ENCODE results near the gene TOMM7. TPM values are rescaled to one million over a fixed set of nuclear protein-coding genes. Genes with fewer than 3 reads are reported as not detected.
"Not testable (repeated sequence)": the region's sequence is repeated elsewhere in the genome, so short reads cannot be mapped to it uniquely, and the experiment has no call there.

Gene TOMM7
- total RNA-seq, 1 donor from 2014 or later: 414 TPM

DNA sequence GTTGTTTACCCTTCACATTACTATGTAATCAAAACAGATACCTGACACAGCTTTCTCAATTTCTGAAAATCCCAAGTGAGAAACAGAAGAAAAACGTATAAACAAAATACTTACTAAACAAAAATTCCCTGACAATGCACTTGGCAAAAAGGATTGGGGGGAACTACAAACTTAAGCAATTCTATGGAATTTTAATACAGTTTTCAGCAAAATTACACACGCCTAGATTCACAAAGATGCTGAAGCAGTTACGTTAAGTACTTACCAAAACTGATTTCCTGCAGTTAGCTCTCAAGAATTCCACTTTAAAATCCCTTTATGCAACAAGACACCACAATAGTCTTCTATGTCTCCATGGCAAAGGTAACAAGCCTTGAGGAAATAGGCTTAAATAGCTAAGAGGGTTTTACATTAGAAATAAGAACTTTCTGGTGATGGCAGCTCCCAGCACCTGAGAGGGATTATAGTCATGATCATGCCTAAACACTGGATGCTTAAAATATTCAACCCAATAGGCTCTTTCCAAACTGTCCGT, 10.8 kb downstream of the TOMM7 start:
- peaks cover 18 to 37% (median 28%) of the 10 kb centered on the region in 3 donors for H3K4me1 ChIP-seq (ENCODE audit: control insufficient read depth in 3 of 3, insufficient read depth in 3 of 3, low read length in 3 of 3)
- H3K27me3 ChIP-seq (ENCODE audit: control insufficient read depth in 3 of 3, insufficient read depth in 3 of 3, low read length in 3 of 3): no peaks in the 10 kb centered on the region
- H3K9ac ChIP-seq (ENCODE audit: low read depth in 1 of 3, low read length in 3 of 3): peak overlapping the region; percentile 9 to 60 (median 57)
- H3K9me3 ChIP-seq (ENCODE audit: control insufficient read depth in 3 of 3, low read length in 3 of 3): no peaks in the 10 kb centered on the region
- H3K4me3 ChIP-seq (ENCODE audit: low read length in 3 of 3): peak overlapping the region; percentile 13 to 58 (median 52)
- peak overlapping the region; percentile 59 for H3K27ac ChIP-seq (ENCODE audit: low read depth, low read length)
- H3K36me3 ChIP-seq (ENCODE audit: control insufficient read depth in 3 of 3, insufficient read depth in 3 of 3, low read length in 3 of 3): peaks cover 0 to 13% (median 9%) of the 10 kb centered on the region in 3 donors

DNA sequence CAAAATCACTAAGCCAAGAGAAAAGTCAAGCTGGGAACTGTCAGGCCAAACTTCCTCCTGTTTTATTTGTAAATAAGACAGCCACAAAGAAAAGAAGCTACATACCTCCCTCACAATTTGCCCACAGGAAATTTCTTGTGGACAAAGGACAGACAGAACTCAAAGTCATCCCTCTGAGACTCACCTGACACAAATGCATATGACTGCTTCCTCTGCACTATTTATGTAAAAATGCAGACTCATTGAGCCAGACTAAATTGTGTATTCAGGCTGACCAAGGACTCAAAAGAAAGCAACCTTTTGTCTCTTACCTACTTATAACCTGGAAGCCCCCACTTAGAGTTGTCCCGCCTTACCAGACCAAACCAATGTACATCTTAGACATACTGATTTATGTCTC, 11.8 kb downstream of the TOMM7 start:
- H3K27me3 ChIP-seq (ENCODE audit: control insufficient read depth in 3 of 3, insufficient read depth in 3 of 3, low read length in 3 of 3): no peaks in the 10 kb centered on the region
- no peak overlapping the region for H3K9ac ChIP-seq (ENCODE audit: low read depth in 1 of 3, low read length in 3 of 3)
- peaks cover 0 to 9% (median 7%) of the 10 kb centered on the region in 3 donors for H3K36me3 ChIP-seq (ENCODE audit: control insufficient read depth in 3 of 3, insufficient read depth in 3 of 3, low read length in 3 of 3)
- no peaks in the 10 kb centered on the region for H3K9me3 ChIP-seq (ENCODE audit: control insufficient read depth in 3 of 3, low read length in 3 of 3)
- H3K4me1 ChIP-seq (ENCODE audit: control insufficient read depth in 3 of 3, insufficient read depth in 3 of 3, low read length in 3 of 3): peaks cover 9 to 31% (median 22%) of the 10 kb centered on the region in 3 donors
- H3K27ac ChIP-seq (ENCODE audit: low read depth, low read length): peak overlapping the region; percentile 59
- H3K4me3 ChIP-seq (ENCODE audit: low read length in 3 of 3): peak overlapping the region in 2 of 3 donors; percentile 22 to 33

DNA sequence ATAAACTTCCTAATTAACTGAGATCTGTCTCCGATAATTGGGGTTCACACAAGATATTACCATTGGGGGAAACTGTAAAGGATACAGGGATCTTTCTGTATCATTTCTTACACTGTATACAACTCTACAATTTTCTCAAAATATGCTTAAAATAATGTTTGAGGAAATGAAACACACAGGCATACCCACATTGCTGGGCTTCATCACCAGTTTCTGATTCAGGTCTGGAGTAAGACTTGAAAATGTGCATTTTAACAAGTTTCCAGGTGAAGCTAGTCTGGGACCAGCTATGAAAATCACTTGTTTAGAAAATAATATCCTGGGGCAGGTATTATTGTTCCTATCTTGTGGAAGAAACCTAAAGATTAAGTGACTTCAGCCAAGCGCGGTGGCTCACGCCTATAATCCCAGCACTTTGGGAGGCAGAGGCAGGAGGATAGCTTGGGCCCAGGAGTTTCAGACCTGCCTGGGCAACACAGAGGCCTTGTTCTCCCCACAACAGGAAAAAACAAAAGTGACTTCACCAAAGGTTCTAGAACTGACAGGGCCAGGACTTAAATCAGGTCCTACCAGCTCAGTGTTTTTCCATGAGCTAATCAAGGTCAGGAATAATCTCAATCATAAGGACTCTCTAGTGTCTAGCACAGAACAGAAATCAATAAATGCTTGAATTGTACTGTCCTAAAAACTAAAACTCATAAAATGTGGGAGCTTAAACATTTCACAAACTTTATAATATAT, 12.6 kb downstream of the TOMM7 start:
- H3K9me3 ChIP-seq (ENCODE audit: control insufficient read depth in 3 of 3, low read length in 3 of 3): no peaks in the 10 kb centered on the region
- H3K4me3 ChIP-seq (ENCODE audit: low read length in 3 of 3): no peak overlapping the region
- H3K36me3 ChIP-seq (ENCODE audit: control insufficient read depth in 3 of 3, insufficient read depth in 3 of 3, low read length in 3 of 3): peaks cover 0 to 5% (median 4%) of the 10 kb centered on the region in 3 donors
- peaks cover 3 to 25% (median 17%) of the 10 kb centered on the region in 3 donors for H3K4me1 ChIP-seq (ENCODE audit: control insufficient read depth in 3 of 3, insufficient read depth in 3 of 3, low read length in 3 of 3)
- no peaks in the 10 kb centered on the region for H3K27me3 ChIP-seq (ENCODE audit: control insufficient read depth in 3 of 3, insufficient read depth in 3 of 3, low read length in 3 of 3)
- peak overlapping the region; percentile 59 for H3K27ac ChIP-seq (ENCODE audit: low read depth, low read length)
- H3K9ac ChIP-seq (ENCODE audit: low read depth in 1 of 3, low read length in 3 of 3): no peak overlapping the region

- H3K4me1 ChIP-seq (ENCODE audit: control insufficient read depth in 3 of 3, insufficient read depth in 3 of 3, low read length in 3 of 3): peaks cover 0 to 13% (median 6%) of the 10 kb centered on the region in 3 donors
- H3K4me3 ChIP-seq (ENCODE audit: low read length in 3 of 3): no peak overlapping the region
- H3K27ac ChIP-seq (ENCODE audit: low read depth, low read length): no peak overlapping the region
- H3K9ac ChIP-seq (ENCODE audit: low read depth in 1 of 3, low read length in 3 of 3): no peak overlapping the region
- no peaks in the 10 kb centered on the region for H3K9me3 ChIP-seq (ENCODE audit: control insufficient read depth in 3 of 3, low read length in 3 of 3)
- no peaks in the 10 kb centered on the region for H3K27me3 ChIP-seq (ENCODE audit: control insufficient read depth in 3 of 3, insufficient read depth in 3 of 3, low read length in 3 of 3)
- H3K36me3 ChIP-seq (ENCODE audit: control insufficient read depth in 3 of 3, insufficient read depth in 3 of 3, low read length in 3 of 3): peaks cover 0 to 4% (median 0%) of the 10 kb centered on the region in 3 donors
These were observed 14.5 kb downstream of the TOMM7 start for GRCh38 chr7:22808140-22808539.

- Histone ChIP-seq H3K4me1 (ENCODE audit: control insufficient read depth in 3 of 3, insufficient read depth in 3 of 3, low read length in 3 of 3) (peaks cover 0 to 8% (median 6%) of the 10 kb centered on the region in 3 donors), H3K36me3 (ENCODE audit: control insufficient read depth in 3 of 3, insufficient read depth in 3 of 3, low read length in 3 of 3) (no peaks in the 10 kb centered on the region), H3K27ac (ENCODE audit: low read depth, low read length) (no peak overlapping the region), H3K9me3 (ENCODE audit: control insufficient read depth in 3 of 3, low read length in 3 of 3) (no peaks in the 10 kb centered on the region), H3K9ac (ENCODE audit: low read depth in 1 of 3, low read length in 3 of 3) (no peak overlapping the region), H3K27me3 (ENCODE audit: control insufficient read depth in 3 of 3, insufficient read depth in 3 of 3, low read length in 3 of 3) (no peaks in the 10 kb centered on the region), H3K4me3 (ENCODE audit: low read length in 3 of 3) (no peak overlapping the region)
These were observed 15.9 kb downstream of the TOMM7 start for GRCh38 chr7:22806752-22807151.

DNA sequence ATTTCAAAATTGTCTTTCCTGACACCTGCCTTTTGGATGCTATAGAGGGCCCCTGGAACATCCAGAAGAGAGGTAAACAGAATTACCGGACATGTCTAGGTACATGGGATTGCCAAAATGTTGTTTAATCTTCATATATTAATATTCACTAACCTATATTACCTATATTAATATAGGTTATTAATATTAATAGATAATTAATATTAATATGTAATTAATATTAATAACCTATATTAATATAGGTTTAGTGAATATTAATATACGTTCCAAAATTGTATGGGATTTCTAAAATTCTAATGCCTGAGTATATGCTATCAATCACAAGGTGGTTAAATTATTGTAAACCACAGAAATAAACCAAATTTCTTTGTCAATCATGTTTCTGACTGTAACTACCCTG, 17.4 kb downstream of the TOMM7 start:
- no peaks in the 10 kb centered on the region for H3K9me3 ChIP-seq (ENCODE audit: control insufficient read depth in 3 of 3, low read length in 3 of 3)
- H3K27me3 ChIP-seq (ENCODE audit: control insufficient read depth in 3 of 3, insufficient read depth in 3 of 3, low read length in 3 of 3): no peaks in the 10 kb centered on the region
- no peak overlapping the region for H3K4me3 ChIP-seq (ENCODE audit: low read length in 3 of 3)
- peaks cover 0 to 7% (median 0%) of the 10 kb centered on the region in 3 donors for H3K4me1 ChIP-seq (ENCODE audit: control insufficient read depth in 3 of 3, insufficient read depth in 3 of 3, low read length in 3 of 3)
- no peak overlapping the region for H3K9ac ChIP-seq (ENCODE audit: low read depth in 1 of 3, low read length in 3 of 3)
- no peaks in the 10 kb centered on the region for H3K36me3 ChIP-seq (ENCODE audit: control insufficient read depth in 3 of 3, insufficient read depth in 3 of 3, low read length in 3 of 3)
- H3K27ac ChIP-seq (ENCODE audit: low read depth, low read length): no peak overlapping the region

GRCh38 chr7:22802831-22803230, 19.8 kb downstream of the TOMM7 start:
- H3K4me1 ChIP-seq (ENCODE audit: control insufficient read depth in 3 of 3, insufficient read depth in 3 of 3, low read length in 3 of 3); H3K27ac ChIP-seq (ENCODE audit: low read depth, low read length): not testable (repeated sequence)

DNA sequence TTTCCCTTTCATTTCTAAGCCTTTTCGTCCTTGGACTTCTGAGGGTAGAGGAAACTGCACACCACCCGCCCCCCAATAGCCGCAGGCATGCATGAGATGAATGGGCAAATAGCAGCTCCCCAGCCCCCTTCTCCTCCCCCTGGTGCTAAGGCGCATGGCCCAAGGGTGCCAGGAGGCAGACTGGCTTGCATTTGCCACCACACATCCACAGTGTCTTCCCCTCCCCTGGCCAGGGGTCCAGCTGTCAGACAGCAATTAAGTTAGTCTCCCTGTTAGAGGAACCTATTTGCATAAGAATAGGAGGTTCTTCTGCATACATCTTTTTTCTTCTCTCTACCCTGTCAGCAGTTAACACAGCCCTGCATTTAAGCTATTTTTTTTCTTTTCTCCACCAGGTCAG, 20.2 kb downstream of the TOMM7 start:
- Histone ChIP-seq H3K9ac (ENCODE audit: low read depth in 1 of 3, low read length in 3 of 3) (no peak overlapping the region), H3K27ac (ENCODE audit: low read depth, low read length) (no peak overlapping the region), H3K4me3 (ENCODE audit: low read length in 3 of 3) (no peak overlapping the region), H3K9me3 (ENCODE audit: control insufficient read depth in 3 of 3, low read length in 3 of 3) (no peaks in the 10 kb centered on the region), H3K4me1 (ENCODE audit: control insufficient read depth in 3 of 3, insufficient read depth in 3 of 3, low read length in 3 of 3) (no peaks in the 10 kb centered on the region), H3K27me3 (ENCODE audit: control insufficient read depth in 3 of 3, insufficient read depth in 3 of 3, low read length in 3 of 3) (no peaks in the 10 kb centered on the region), H3K36me3 (ENCODE audit: control insufficient read depth in 3 of 3, insufficient read depth in 3 of 3, low read length in 3 of 3) (no peaks in the 10 kb centered on the region)

More at GRCh38 chr7:22802831-22803230, 19.8 kb downstream of the TOMM7 start:
- not testable (repeated sequence) for H3K4me3 ChIP-seq (ENCODE audit: low read length in 3 of 3); H3K9me3 ChIP-seq (ENCODE audit: control insufficient read depth in 3 of 3, low read length in 3 of 3); H3K9ac ChIP-seq (ENCODE audit: low read depth in 1 of 3, low read length in 3 of 3); H3K36me3 ChIP-seq (ENCODE audit: control insufficient read depth in 3 of 3, insufficient read depth in 3 of 3, low read length in 3 of 3); H3K27me3 ChIP-seq (ENCODE audit: control insufficient read depth in 3 of 3, insufficient read depth in 3 of 3, low read length in 3 of 3)

GRCh38 chr7:22801912-22802311, 20.7 kb downstream of the TOMM7 start:
- H3K36me3 ChIP-seq (ENCODE audit: control insufficient read depth in 3 of 3, insufficient read depth in 3 of 3, low read length in 3 of 3): no peaks in the 10 kb centered on the region
- H3K4me1 ChIP-seq (ENCODE audit: control insufficient read depth in 3 of 3, insufficient read depth in 3 of 3, low read length in 3 of 3): no peaks in the 10 kb centered on the region
- no peak overlapping the region for H3K27ac ChIP-seq (ENCODE audit: low read depth, low read length)
- no peak overlapping the region for H3K4me3 ChIP-seq (ENCODE audit: low read length in 3 of 3)
- H3K27me3 ChIP-seq (ENCODE audit: control insufficient read depth in 3 of 3, insufficient read depth in 3 of 3, low read length in 3 of 3): no peaks in the 10 kb centered on the region
- H3K9me3 ChIP-seq (ENCODE audit: control insufficient read depth in 3 of 3, low read length in 3 of 3): no peaks in the 10 kb centered on the region
- no peak overlapping the region for H3K9ac ChIP-seq (ENCODE audit: low read depth in 1 of 3, low read length in 3 of 3)

GRCh38 chr7:22799633-22800032, 23.0 kb downstream of the TOMM7 start:
- Histone ChIP-seq H3K36me3 (ENCODE audit: control insufficient read depth in 3 of 3, insufficient read depth in 3 of 3, low read length in 3 of 3) (peaks cover 0 to 2% (median 0%) of the 10 kb centered on the region in 3 donors), H3K27ac (ENCODE audit: low read depth, low read length) (no peak overlapping the region), H3K9me3 (ENCODE audit: control insufficient read depth in 3 of 3, low read length in 3 of 3) (no peaks in the 10 kb centered on the region), H3K9ac (ENCODE audit: low read depth in 1 of 3, low read length in 3 of 3) (no peak overlapping the region), H3K4me3 (ENCODE audit: low read length in 3 of 3) (no peak overlapping the region), H3K27me3 (ENCODE audit: control insufficient read depth in 3 of 3, insufficient read depth in 3 of 3, low read length in 3 of 3) (no peaks in the 10 kb centered on the region), H3K4me1 (ENCODE audit: control insufficient read depth in 3 of 3, insufficient read depth in 3 of 3, low read length in 3 of 3) (no peaks in the 10 kb centered on the region)

Data from skeletal muscle tissue (tissue), 4 donors.